ENCODE data around the gene RALGPS2.

RALGPS2 gene

GRCh38 chr1:178954325-178954690 lies 229.3 kb downstream of the RALGPS2 start:
- H3K27me3 ChIP-seq (ENCODE audit: control insufficient read depth, insufficient read depth, low read length): no peaks in the 10 kb centered on the region
- no peak overlapping the region for H3K4me3 ChIP-seq (ENCODE audit: low read length)
- no peaks in the 10 kb centered on the region for H3K9me3 ChIP-seq (ENCODE audit: control insufficient read depth, low read length)
- no peak overlapping the region for H3K9ac ChIP-seq (ENCODE audit: low read length)
- H3K4me1 ChIP-seq (ENCODE audit: control insufficient read depth, insufficient read depth, low read length): peaks cover 10% of the 10 kb centered on the region
- H3K36me3 ChIP-seq (ENCODE audit: control insufficient read depth, insufficient read depth, low read length): no peaks in the 10 kb centered on the region

GRCh38 chr1:178954937-178955336 lies 229.9 kb downstream of the RALGPS2 start:
- no peak overlapping the region for H3K4me3 ChIP-seq (ENCODE audit: low read length)
- H3K9me3 ChIP-seq (ENCODE audit: control insufficient read depth, low read length): no peaks in the 10 kb centered on the region
- no peak overlapping the region for H3K9ac ChIP-seq (ENCODE audit: low read length)
- H3K27me3 ChIP-seq (ENCODE audit: control insufficient read depth, insufficient read depth, low read length): no peaks in the 10 kb centered on the region
- peaks cover 10% of the 10 kb centered on the region for H3K4me1 ChIP-seq (ENCODE audit: control insufficient read depth, insufficient read depth, low read length)
- H3K36me3 ChIP-seq (ENCODE audit: control insufficient read depth, insufficient read depth, low read length): no peaks in the 10 kb centered on the region

- no peaks in the 10 kb centered on the region for H3K9me3 ChIP-seq (ENCODE audit: control insufficient read depth, low read length)
- no peak overlapping the region for H3K9ac ChIP-seq (ENCODE audit: low read length)
- H3K4me1 ChIP-seq (ENCODE audit: control insufficient read depth, insufficient read depth, low read length): peaks cover 10% of the 10 kb centered on the region
- no peaks in the 10 kb centered on the region for H3K27me3 ChIP-seq (ENCODE audit: control insufficient read depth, insufficient read depth, low read length)
- no peak overlapping the region for H3K4me3 ChIP-seq (ENCODE audit: low read length)
- no peaks in the 10 kb centered on the region for H3K36me3 ChIP-seq (ENCODE audit: control insufficient read depth, insufficient read depth, low read length)
Observed at GRCh38 chr1:178955391-178955954, 230.4 kb downstream of the RALGPS2 start.

GRCh38 chr1:178958491-178958890 lies 233.4 kb downstream of the RALGPS2 start:
- no peaks in the 10 kb centered on the region for H3K9me3 ChIP-seq (ENCODE audit: control insufficient read depth, low read length)
- H3K4me3 ChIP-seq (ENCODE audit: low read length): no peak overlapping the region
- no peak overlapping the region for H3K9ac ChIP-seq (ENCODE audit: low read length)
- H3K4me1 ChIP-seq (ENCODE audit: control insufficient read depth, insufficient read depth, low read length): no peaks in the 10 kb centered on the region
- H3K36me3 ChIP-seq (ENCODE audit: control insufficient read depth, insufficient read depth, low read length): no peaks in the 10 kb centered on the region
- no peaks in the 10 kb centered on the region for H3K27me3 ChIP-seq (ENCODE audit: control insufficient read depth, insufficient read depth, low read length)

GRCh38 chr1:178959543-178960460 lies 234.8 kb downstream of the RALGPS2 start:
- no peaks in the 10 kb centered on the region for H3K9me3 ChIP-seq (ENCODE audit: control insufficient read depth, low read length)
- no peaks in the 10 kb centered on the region for H3K27me3 ChIP-seq (ENCODE audit: control insufficient read depth, insufficient read depth, low read length)
- no peak overlapping the region for H3K4me3 ChIP-seq (ENCODE audit: low read length)
- H3K9ac ChIP-seq (ENCODE audit: low read length): no peak overlapping the region
- no peaks in the 10 kb centered on the region for H3K4me1 ChIP-seq (ENCODE audit: control insufficient read depth, insufficient read depth, low read length)
- no peaks in the 10 kb centered on the region for H3K36me3 ChIP-seq (ENCODE audit: control insufficient read depth, insufficient read depth, low read length)

- H3K27me3 ChIP-seq (ENCODE audit: control insufficient read depth, insufficient read depth, low read length): no peaks in the 10 kb centered on the region
- no peak overlapping the region for H3K4me3 ChIP-seq (ENCODE audit: low read length)
- H3K9ac ChIP-seq (ENCODE audit: low read length): no peak overlapping the region
- H3K36me3 ChIP-seq (ENCODE audit: control insufficient read depth, insufficient read depth, low read length): no peaks in the 10 kb centered on the region
- no peaks in the 10 kb centered on the region for H3K4me1 ChIP-seq (ENCODE audit: control insufficient read depth, insufficient read depth, low read length)
- H3K9me3 ChIP-seq (ENCODE audit: control insufficient read depth, low read length): no peaks in the 10 kb centered on the region
Observed at GRCh38 chr1:178960482-178961240, 235.6 kb downstream of the RALGPS2 start.

- Histone ChIP-seq H3K9ac (ENCODE audit: low read length) (no peak overlapping the region), H3K27me3 (ENCODE audit: control insufficient read depth, insufficient read depth, low read length) (no peaks in the 10 kb centered on the region), H3K4me1 (ENCODE audit: control insufficient read depth, insufficient read depth, low read length) (no peaks in the 10 kb centered on the region), H3K9me3 (ENCODE audit: control insufficient read depth, low read length) (no peaks in the 10 kb centered on the region), H3K36me3 (ENCODE audit: control insufficient read depth, insufficient read depth, low read length) (no peaks in the 10 kb centered on the region), H3K4me3 (ENCODE audit: low read length) (no peak overlapping the region)
Observed at GRCh38 chr1:178961331-178961730, 236.3 kb downstream of the RALGPS2 start.

GRCh38 chr1:178961868-178962267 lies 236.8 kb downstream of the RALGPS2 start:
- Histone ChIP-seq H3K27me3 (ENCODE audit: control insufficient read depth, insufficient read depth, low read length) (no peaks in the 10 kb centered on the region), H3K4me1 (ENCODE audit: control insufficient read depth, insufficient read depth, low read length) (no peaks in the 10 kb centered on the region), H3K9ac (ENCODE audit: low read length) (no peak overlapping the region), H3K36me3 (ENCODE audit: control insufficient read depth, insufficient read depth, low read length) (no peaks in the 10 kb centered on the region), H3K4me3 (ENCODE audit: low read length) (no peak overlapping the region), H3K9me3 (ENCODE audit: control insufficient read depth, low read length) (no peaks in the 10 kb centered on the region)

- Histone ChIP-seq H3K9me3 (ENCODE audit: control insufficient read depth, low read length) (no peaks in the 10 kb centered on the region), H3K4me3 (ENCODE audit: low read length) (no peak overlapping the region), H3K27me3 (ENCODE audit: control insufficient read depth, insufficient read depth, low read length) (no peaks in the 10 kb centered on the region), H3K4me1 (ENCODE audit: control insufficient read depth, insufficient read depth, low read length) (no peaks in the 10 kb centered on the region), H3K36me3 (ENCODE audit: control insufficient read depth, insufficient read depth, low read length) (no peaks in the 10 kb centered on the region), H3K9ac (ENCODE audit: low read length) (no peak overlapping the region)
Observed at GRCh38 chr1:178962853-178963711, 238.0 kb downstream of the RALGPS2 start.

GRCh38 chr1:178964469-178965330 lies 239.7 kb downstream of the RALGPS2 start:
- Histone ChIP-seq H3K9ac (ENCODE audit: low read length) (no peak overlapping the region), H3K4me1 (ENCODE audit: control insufficient read depth, insufficient read depth, low read length) (no peaks in the 10 kb centered on the region), H3K9me3 (ENCODE audit: control insufficient read depth, low read length) (no peaks in the 10 kb centered on the region), H3K27me3 (ENCODE audit: control insufficient read depth, insufficient read depth, low read length) (no peaks in the 10 kb centered on the region), H3K4me3 (ENCODE audit: low read length) (no peak overlapping the region), H3K36me3 (ENCODE audit: control insufficient read depth, insufficient read depth, low read length) (no peaks in the 10 kb centered on the region)

GRCh38 chr1:178966312-178966711 lies 241.3 kb downstream of the RALGPS2 start:
- no peaks in the 10 kb centered on the region for H3K36me3 ChIP-seq (ENCODE audit: control insufficient read depth, insufficient read depth, low read length)
- no peaks in the 10 kb centered on the region for H3K4me1 ChIP-seq (ENCODE audit: control insufficient read depth, insufficient read depth, low read length)
- no peaks in the 10 kb centered on the region for H3K9me3 ChIP-seq (ENCODE audit: control insufficient read depth, low read length)
- H3K4me3 ChIP-seq (ENCODE audit: low read length): no peak overlapping the region
- no peaks in the 10 kb centered on the region for H3K27me3 ChIP-seq (ENCODE audit: control insufficient read depth, insufficient read depth, low read length)
- no peak overlapping the region for H3K9ac ChIP-seq (ENCODE audit: low read length)
